ENCODE measurements around the gene CHST14.

The CHST14 gene

GRCh38 chr15:40438712-40439111 is 32.1 kb upstream of the CHST14 start:
- no peak for TF ChIP-seq CTCF (IDR thresholded peaks at IDR 0.05)

GRCh38 chr15:40439461-40439959 is 31.3 kb upstream of the CHST14 start:
- TF ChIP-seq CTCF (IDR thresholded peaks at IDR 0.05): no peak

- TF ChIP-seq CTCF (IDR thresholded peaks at IDR 0.05): no peak
Measured at GRCh38 chr15:40439960-40440742, 30.6 kb upstream of the CHST14 start.

GRCh38 chr15:40440743-40441564 is 29.8 kb upstream of the CHST14 start, which contains the start of gene BAHD1:
Gene BAHD1, plus strand, starts transcription at chr15:40440953. Its CDS starts 17,512 bp downstream, at chr15:40458465.
- peak; percentile 9; the same call in 1 of the 2 replicates for TF ChIP-seq CTCF (IDR thresholded peaks at IDR 0.05)

- no peak for TF ChIP-seq CTCF (IDR thresholded peaks at IDR 0.05)
Measured at GRCh38 chr15:40441565-40442531, 28.9 kb upstream of the CHST14 start.

GRCh38 chr15:40443255-40443654 is 27.5 kb upstream of the CHST14 start:
- no peak for TF ChIP-seq CTCF (IDR thresholded peaks at IDR 0.05)

GRCh38 chr15:40443846-40444245 is 26.9 kb upstream of the CHST14 start:
- TF ChIP-seq CTCF (IDR thresholded peaks at IDR 0.05): no peak
